H9 (cell line): Measurements from ENCODE around the gene PDE1C. TPM values are rescaled to one million over a fixed set of nuclear protein-coding genes. Genes with fewer than 3 reads are reported as not detected.

Experiments
- DNase-seq: peaks from one replicate; pipeline ENCODE4 v3.0.0-alpha.2; 2017
- H2AFZ ChIP-seq: one replicate; pipeline ENCODE4 v1.6.1; 2013; ENCODE audit warnings: mild to moderate bottlenecking, low read length, control low read depth, moderate library complexity
- H2AK5ac ChIP-seq: 2 replicates; pipeline ENCODE4 v1.6.1; 2013; ENCODE audit warnings: low read length, control low read depth, mixed read lengths; ENCODE audit not compliant: insufficient read length
- H2BK120ac ChIP-seq: one replicate; pipeline ENCODE4 v1.6.1; 2013; ENCODE audit warnings: low read depth, mild to moderate bottlenecking, low read length, control low read depth, inconsistent platforms; ENCODE audit not compliant: poor library complexity, severe bottlenecking
- H2BK12ac ChIP-seq: 2 replicates; pipeline ENCODE4 v1.6.1; 2013; ENCODE audit warnings: low read length, control low read depth, mixed read lengths, low read depth; ENCODE audit not compliant: insufficient read length
- H2BK15ac ChIP-seq: 2 replicates; pipeline ENCODE4 v1.6.1; 2013; ENCODE audit warnings: low read depth, low read length, control low read depth
- H2BK20ac ChIP-seq: one replicate; pipeline ENCODE4 v1.6.1; 2013; ENCODE audit warnings: low read depth, mild to moderate bottlenecking, low read length, control low read depth, inconsistent platforms; ENCODE audit not compliant: poor library complexity, severe bottlenecking
- H2BK5ac ChIP-seq: 2 replicates; pipeline ENCODE4 v1.6.1; 2013; ENCODE audit warnings: low read length, control low read depth, mixed read lengths; ENCODE audit not compliant: insufficient read length
- H3K14ac ChIP-seq: 2 replicates; pipeline ENCODE4 v1.6.1; 2013; ENCODE audit warnings: low read length, control low read depth; ENCODE audit not compliant: insufficient read depth
- H3K18ac ChIP-seq: 2 replicates; pipeline ENCODE4 v1.6.1; 2013; ENCODE audit warnings: low read depth, mild to moderate bottlenecking, mixed read lengths, low read length, control low read depth; ENCODE audit not compliant: insufficient read length
- H3K23ac ChIP-seq: 2 replicates; pipeline ENCODE4 v1.6.1; 2013; ENCODE audit warnings: low read length, control low read depth, mixed read lengths, low read depth; ENCODE audit not compliant: insufficient read length
- H3K23me2 ChIP-seq: 2 replicates; pipeline ENCODE4 v1.6.1; 2013; ENCODE audit warnings: low read depth, mild to moderate bottlenecking, mixed read lengths, low read length, control low read depth; ENCODE audit not compliant: insufficient read length, poor library complexity, severe bottlenecking
- H3K27ac ChIP-seq: 2 replicates; pipeline ENCODE4 v1.5.1; 2013; ENCODE audit warnings: low read length, control low read depth, mixed read lengths, low read depth; ENCODE audit not compliant: insufficient read length
- H3K27me3 ChIP-seq: 2 replicates; pipeline ENCODE4 v1.6.1; 2013; ENCODE audit warnings: low read length, control low read depth, inconsistent platforms; ENCODE audit not compliant: insufficient read depth
- H3K4ac ChIP-seq: 2 replicates; pipeline ENCODE4 v1.6.1; 2013; ENCODE audit warnings: low read depth, mild to moderate bottlenecking, control low read depth, inconsistent platforms, low read length, moderate library complexity
- H3K4me1 ChIP-seq: 2 replicates; pipeline ENCODE4 v1.6.1; 2013; ENCODE audit warnings: low read length, control low read depth, inconsistent platforms; ENCODE audit not compliant: insufficient read depth
- H3K4me2 ChIP-seq: 2 replicates; pipeline ENCODE4 v1.6.1; 2013; ENCODE audit warnings: low read length, control low read depth, mixed read lengths; ENCODE audit not compliant: insufficient read length, insufficient read depth
- H3K56ac ChIP-seq: 2 replicates; pipeline ENCODE4 v1.6.1; 2013; ENCODE audit warnings: low read depth, mild to moderate bottlenecking, mixed read lengths, low read length, control low read depth; ENCODE audit not compliant: insufficient read length
- H3K79me1 ChIP-seq: 2 replicates; pipeline ENCODE4 v1.6.1; 2013; ENCODE audit warnings: low read depth, mild to moderate bottlenecking, moderate library complexity, low read length, control low read depth, inconsistent platforms; ENCODE audit not compliant: insufficient read depth, poor library complexity, severe bottlenecking
- H3K79me2 ChIP-seq: 2 replicates; pipeline ENCODE4 v1.6.1; 2013; ENCODE audit warnings: low read length, control low read depth, inconsistent platforms; ENCODE audit not compliant: insufficient read depth
- H3K9ac ChIP-seq: 2 replicates; pipeline ENCODE4 v1.6.1; 2013; ENCODE audit warnings: low read length, control low read depth, mixed read lengths; ENCODE audit not compliant: insufficient read length; ENCODE audit errors: extremely low read depth
- H3K9me3 ChIP-seq: one replicate; pipeline ENCODE4 v1.6.1; 2013; ENCODE audit warnings: low read depth, low read length, inconsistent platforms; ENCODE audit not compliant: control insufficient read depth
- H3T11ph ChIP-seq: one replicate; pipeline ENCODE4 v1.6.1; 2013; ENCODE audit warnings: mild to moderate bottlenecking, low read length, control low read depth, inconsistent platforms
- H4K20me1 ChIP-seq: one replicate; pipeline ENCODE4 v1.6.1; 2013; ENCODE audit not compliant: control insufficient read depth, insufficient read length, insufficient read depth
- H4K5ac ChIP-seq: 2 replicates; pipeline ENCODE4 v1.6.1; 2013; ENCODE audit warnings: low read depth, mild to moderate bottlenecking, mixed read lengths, low read length, control low read depth; ENCODE audit not compliant: insufficient read length
- H4K8ac ChIP-seq: replicated peaks from 2 replicates; pipeline ENCODE4 v1.6.1; 2013; ENCODE audit warnings: low read length, control low read depth, mixed read lengths, low read depth; ENCODE audit not compliant: insufficient read length
- H4K91ac ChIP-seq: 2 replicates; pipeline ENCODE4 v1.6.1; 2013; ENCODE audit warnings: low read depth, mild to moderate bottlenecking, moderate library complexity, mixed read lengths, low read length, control low read depth; ENCODE audit not compliant: insufficient read length
- H3K27ac Mint-ChIP-seq, 3 experiments: 2 replicates in 2 of 3; 3 replicates in 1 of 3; pipeline ENCODE4 v1.8.0; 2020 to 2021; ENCODE audit warnings: mixed read lengths in 3 of 3, mild to moderate bottlenecking in 1 of 3, moderate library complexity in 1 of 3
- H3K27me3 Mint-ChIP-seq: 2 replicates; pipeline ENCODE4 v1.8.0; 2021; ENCODE audit warnings: low read depth, mild to moderate bottlenecking, moderate library complexity, mixed read lengths
- H3K36me3 Mint-ChIP-seq, 3 experiments: 2 replicates in 2 of 3; 3 replicates in 1 of 3; pipeline ENCODE4 v1.8.0; 2020 to 2021; ENCODE audit warnings: low read depth in 3 of 3, mixed read lengths in 3 of 3; ENCODE audit not compliant: insufficient read depth in 1 of 3
- H3K4me1 Mint-ChIP-seq, 2 experiments: 2 replicates each; pipeline ENCODE4 v1.8.0; 2020; ENCODE audit warnings: mixed read lengths in 2 of 2
- H3K4me3 Mint-ChIP-seq, 2 experiments: 2 replicates in 1 of 2; 3 replicates in 1 of 2; pipeline ENCODE4 v1.8.0; 2020 to 2021; ENCODE audit warnings: mild to moderate bottlenecking in 2 of 2, mixed read lengths in 2 of 2, moderate library complexity in 1 of 2
- H3K9me3 Mint-ChIP-seq, 2 experiments: 2 replicates in 1 of 2; 3 replicates in 1 of 2; pipeline ENCODE4 v1.8.0; 2020; ENCODE audit warnings: mild to moderate bottlenecking in 2 of 2, mixed read lengths in 2 of 2, moderate library complexity in 1 of 2
- CTCF ChIP-seq: fragments of 200-600 bp; sonication (generic); conservative IDR thresholded peaks from 3 replicates; pipeline ENCODE4 v1.8.0; 2021; ENCODE audit warnings: antibody characterized with exemption, mild to moderate bottlenecking
- WGBS: extraction: QIAGEN DNeasy Blood & Tissue Kit; methylation state at CpG from one replicate; pipeline ENCODE4 v1.1.7; 2013; ENCODE audit warnings: missing lambda C conversion rate, low lambda C conversion rate, mixed read lengths; ENCODE audit not compliant: insufficient read length; ENCODE audit errors: extremely low coverage; 5-methylcytosine and 5-hydroxymethylcytosine counted together
- total RNA-seq: library from RNA; stranded (reverse); gene quantifications from 2 replicates; pipeline ENCODE4 v1.2.1, GENCODE V29; 2021

Gene PDE1C
- total RNA-seq, 1 experiment from 2014 or later: 0.17 TPM

GRCh38 chr7:31939076-31939475, 131.1 kb downstream of the PDE1C start:
- Mint-ChIP-seq H3K27ac (no peak overlapping the region), H3K9me3 (peaks cover 0 to 3% of the 10 kb centered on the region in 2 experiments; a peak in 1 of 5 replicates), H3K27me3 (peaks cover 7% of the 10 kb centered on the region), H3K4me1 (peaks cover 3 to 16% of the 10 kb centered on the region in 2 experiments), H3K36me3 (peaks cover 0 to 2% (median 0%) of the 10 kb centered on the region in 3 experiments; a peak in 2 of 7 replicates), H3K4me3 (no peak overlapping the region)
- H3K4me1 ChIP-seq: no peaks in the 10 kb centered on the region
- no peaks in the 10 kb centered on the region for H3K23me2 ChIP-seq
- H3K79me2 ChIP-seq: no peaks in the 10 kb centered on the region
- H4K91ac ChIP-seq: no peak overlapping the region
- H4K5ac ChIP-seq: no peak overlapping the region
- no CpG with 5 or more reads among the region's 3 CpGs for WGBS
- H4K8ac ChIP-seq: no peak overlapping the region
- no peaks in the 10 kb centered on the region for H3K79me1 ChIP-seq
- no peak overlapping the region for H3K18ac ChIP-seq
- H2BK12ac ChIP-seq: no peak overlapping the region
- no peak overlapping the region for H2BK20ac ChIP-seq
- no peak overlapping the region for H2AFZ ChIP-seq
- no peak overlapping the region for H3K56ac ChIP-seq
- H3K27ac ChIP-seq: no peak overlapping the region
- no peak overlapping the region for H2BK5ac ChIP-seq
- no peak overlapping the region for H2BK120ac ChIP-seq
- no peak for DNase-seq
- no peak overlapping the region for H3T11ph ChIP-seq
- H4K20me1 ChIP-seq: no peaks in the 10 kb centered on the region
- no peak overlapping the region for H3K4me2 ChIP-seq
- no peak overlapping the region for H2AK5ac ChIP-seq
- no peaks in the 10 kb centered on the region for H3K9me3 ChIP-seq
- no peak overlapping the region for H3K4ac ChIP-seq
- H3K14ac ChIP-seq: no peak overlapping the region
- no peak overlapping the region for H3K23ac ChIP-seq
- no peaks in the 10 kb centered on the region for H3K27me3 ChIP-seq
- TF ChIP-seq CTCF: no peak
- H3K9ac ChIP-seq: no peak overlapping the region
- no peak overlapping the region for H2BK15ac ChIP-seq
